ENCODE data around the gene ZNF587.

DNA sequence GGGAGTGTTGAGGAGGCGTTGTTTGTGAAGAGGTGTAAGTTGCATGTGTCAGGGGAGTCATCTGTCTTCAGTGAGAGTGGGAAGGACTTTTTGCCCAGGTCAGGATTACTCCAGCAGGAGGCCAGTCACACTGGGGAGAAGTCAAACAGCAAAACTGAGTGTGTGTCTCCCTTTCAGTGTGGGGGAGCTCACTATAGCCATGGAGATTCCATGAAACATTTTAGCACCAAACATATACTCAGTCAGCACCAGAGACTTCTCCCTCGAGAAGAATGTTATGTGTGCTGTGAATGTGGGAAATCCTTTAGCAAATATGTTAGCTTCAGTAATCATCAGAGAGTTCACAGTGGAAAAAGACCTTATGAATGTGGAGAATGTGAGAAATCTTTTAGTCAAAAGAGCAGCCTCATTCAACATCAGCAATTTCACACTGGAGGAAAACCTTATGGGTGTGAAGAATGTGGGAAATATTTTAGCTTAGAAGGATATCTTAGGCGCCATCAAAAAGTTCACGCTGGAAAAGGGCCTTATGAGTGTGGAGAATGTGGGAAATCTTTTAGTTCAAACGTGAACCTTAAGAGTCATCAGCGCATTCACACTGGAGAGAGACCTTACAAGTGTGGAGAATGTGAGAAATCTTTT, 8.4 kb upstream of the ZNF587 start:
- TF ChIP-seq GATA2 (IDR thresholded peaks at IDR 0.05; ENCODE audit: low read depth, low read length) (no peak), GATA3 (IDR thresholded peaks at IDR 0.05; ENCODE audit: low read depth, low read length) (no peak)
